GM19025 (cell line): ENCODE measurements around the gene PLSCR1.
"Not testable (repeated sequence)": the region's sequence is repeated elsewhere in the genome, so short reads cannot be mapped to it uniquely, and the experiment has no call there.

Source experiments
- ATAC-seq: cut with Tn5 transposase; IDR thresholded peaks from one replicate; pipeline ENCODE4 v1.9.1; 2021; ENCODE audit warnings: mild to moderate bottlenecking, low read depth, moderate library complexity; ENCODE audit not compliant: unreplicated experiment

PLSCR1 gene

GRCh38 chr3:146485297-146485696, 59.1 kb downstream of the PLSCR1 start:
- no peak for ATAC-seq

GRCh38 chr3:146476094-146476740, 68.2 kb downstream of the PLSCR1 start:
- no peak for ATAC-seq

GRCh38 chr3:146474976-146475375, 69.4 kb downstream of the PLSCR1 start:
- ATAC-seq = not testable (repeated sequence)

GRCh38 chr3:146473726-146474125, 70.7 kb downstream of the PLSCR1 start:
- no peak for ATAC-seq

- ATAC-seq = no peak
Measured at GRCh38 chr3:146472611-146473010, 71.8 kb downstream of the PLSCR1 start.

GRCh38 chr3:146471012-146471411, 73.4 kb downstream of the PLSCR1 start:
- no peak for ATAC-seq

GRCh38 chr3:146470425-146470990, 73.9 kb downstream of the PLSCR1 start:
- ATAC-seq = no peak

- ATAC-seq = peak; percentile 98
Measured at GRCh38 chr3:146469150-146470017, 75.0 kb downstream of the PLSCR1 start, which contains the start of gene PLSCR2. PLSCR2 (minus strand) TSS chr3:146469561; CDS start chr3:146459904, 9,657 bp downstream.

- ATAC-seq = no peak
Measured at GRCh38 chr3:146468671-146469149, 75.7 kb downstream of the PLSCR1 start.

- ATAC-seq = no peak
Measured at GRCh38 chr3:146468234-146468633, 76.2 kb downstream of the PLSCR1 start.

GRCh38 chr3:146466604-146467003, 77.8 kb downstream of the PLSCR1 start:
- ATAC-seq = no peak

GRCh38 chr3:146465693-146466465, 78.5 kb downstream of the PLSCR1 start:
- ATAC-seq = no peak
